HepG2 (cell line): ENCODE results near the gene RREB1. TPM values are rescaled to one million over a fixed set of nuclear protein-coding genes. Genes with fewer than 3 reads are reported as not detected.
A peak's percentile ranks its signal among the peaks of the same experiment; 100 is the strongest.

Experiments
- ARNTL ChIP-seq: sonication (generic); formaldehyde crosslinking; IDR thresholded peaks from 2 replicates; pipeline ENCODE4 v1.4.0; 2020; ENCODE audit warnings: mild to moderate bottlenecking, missing genetic modification reagents
- ERF ChIP-seq: IDR thresholded peaks from 2 replicates; pipeline ENCODE4 v1.6.1; 2018; ENCODE audit warnings: missing biosample characterization, missing genetic modification reagents
- ESRRA ChIP-seq: sonication (generic); formaldehyde crosslinking; IDR thresholded peaks from 2 replicates; pipeline ENCODE4 v1.5.1; 2020; ENCODE audit warnings: mild to moderate bottlenecking, low read depth, missing genetic modification reagents
- HOXA3 ChIP-seq: sonication (generic); formaldehyde crosslinking; IDR thresholded peaks from 2 replicates; pipeline ENCODE4 v1.5.0; 2020; ENCODE audit warnings: missing genetic modification reagents
- HOXA7 ChIP-seq: sonication (generic); formaldehyde crosslinking; IDR thresholded peaks from 2 replicates; pipeline ENCODE4 v1.8.1; 2022; ENCODE audit warnings: mild to moderate bottlenecking, missing genetic modification reagents, moderate library complexity
- MATR3 ChIP-seq: sonication (generic); formaldehyde crosslinking; IDR thresholded peaks from 2 replicates; pipeline ENCODE4 v1.4.0; 2020; ENCODE audit warnings: missing genetic modification reagents
- NFAT5 ChIP-seq: sonication (generic); formaldehyde crosslinking; IDR thresholded peaks from 2 replicates; pipeline ENCODE4 v1.4.0; 2020; ENCODE audit warnings: missing genetic modification reagents
- PAXIP1 ChIP-seq: sonication (generic); formaldehyde crosslinking; conservative IDR thresholded peaks from 2 replicates; pipeline ENCODE4 v1.4.0; 2020; ENCODE audit warnings: mild to moderate bottlenecking, missing genetic modification reagents, moderate library complexity
- POLR2A ChIP-seq, 2 experiments: IDR thresholded peaks; 2 replicates each; pipeline ENCODE4 v1.6.1; 2011; ENCODE audit warnings: low read depth in 2 of 2, low read length in 2 of 2, mild to moderate bottlenecking in 1 of 2, moderate library complexity in 1 of 2; ENCODE audit not compliant: insufficient read depth in 1 of 2
- RNF2 ChIP-seq: fragments of 450-650 bp; conservative IDR thresholded peaks from 2 replicates; pipeline ENCODE4 v1.6.1; 2016; ENCODE audit warnings: low read depth
- SAP130 ChIP-seq: IDR thresholded peaks from 2 replicates; pipeline ENCODE4 v1.6.1; 2016; ENCODE audit warnings: low read depth
- SRY ChIP-seq: sonication (generic); formaldehyde crosslinking; IDR thresholded peaks from 2 replicates; pipeline ENCODE4 v1.8.0; 2022; ENCODE audit warnings: mild to moderate bottlenecking, missing genetic modification reagents
- STAG1 ChIP-seq: sonication (generic); formaldehyde crosslinking; IDR thresholded peaks from 2 replicates; pipeline ENCODE4 v1.4.0; 2020; ENCODE audit warnings: missing genetic modification reagents
- TEAD3 ChIP-seq: optimal IDR thresholded peaks from 2 replicates; pipeline ENCODE3; 2016; ENCODE audit warnings: borderline replicate concordance
- ZBTB20 ChIP-seq: sonication (generic); formaldehyde crosslinking; IDR thresholded peaks from 2 replicates; pipeline ENCODE4 v1.8.1; 2023; ENCODE audit warnings: missing genetic modification reagents, low read depth, mild to moderate bottlenecking, borderline replicate concordance
- ZNF501 ChIP-seq: sonication (generic); formaldehyde crosslinking; IDR thresholded peaks from 2 replicates; pipeline ENCODE4 v1.5.1; 2020; ENCODE audit warnings: mild to moderate bottlenecking, moderate library complexity, missing genetic modification reagents
- ZSCAN5A ChIP-seq: sonication (generic); formaldehyde crosslinking; IDR thresholded peaks from 2 replicates; pipeline ENCODE4 v1.8.0; 2022; ENCODE audit warnings: mild to moderate bottlenecking, missing genetic modification reagents, borderline replicate concordance
- polyA plus RNA-seq, 8 experiments: library from polyadenylated mRNA; depleted of rRNA in 3 of 8; stranded (reverse) in 7 of 8; unstranded in 1 of 8; fragments of >200 nt; fragmentation: Illumina TruSeq in 4 of 8; extraction: Trizol in 4 of 8; gene quantifications; 2 replicates each; pipeline versions ENCODE4 v1.2.1 to v1.2.3, GENCODE V29; 2011 to 2016; ENCODE audit warnings: low read depth in 4 of 8, missing spikeins in 1 of 8, mixed read lengths in 1 of 8; ENCODE audit not compliant: insufficient read depth in 1 of 8
- total RNA-seq, 5 experiments: library from RNA; depleted of rRNA; stranded (reverse); fragments of >200 nt; fragmentation: Illumina TruSeq; extraction: Trizol; gene quantifications; 2 replicates each; pipeline ENCODE4 v1.2.3, GENCODE V29; 2016; ENCODE audit warnings: low read depth in 1 of 5

Gene RREB1
- total and polyA plus RNA-seq, 2 of the 13 experiments (the other 11 are each of a cell fraction or from before 2014, with no cell fraction given): 6.1 to 23.2 TPM

- TF ChIP-seq NFAT5 (CRISPR knock-in tag) (no peak), HOXA7 (CRISPR knock-in tag) (no peak), HOXA3 (peak; percentile 57; the same call in 1 of the 2 replicates), ZBTB20 (CRISPR knock-in tag) (peak; percentile 34; the same call in 1 of the 2 replicates), STAG1 (no peak), MATR3 (no peak), ERF (peak; percentile 42; the same call in 1 of the 2 replicates), ARNTL (CRISPR knock-in tag) (0 out of 2 replicates have a peak, but pooled peaks have one; percentile 21), PAXIP1 (CRISPR knock-in tag) (0 out of 2 replicates have a peak, but pooled peaks have one; percentile 17), TEAD3 (peak; percentile 37), POLR2A (IDR thresholded peaks at IDR 0.05; ENCODE audit: insufficient read depth in 1 of 2, low read depth in 2 of 2, low read length in 2 of 2) (0 out of 4 replicates have a peak, but pooled peaks of 1 of the 2 experiments have one; percentile 17), RNF2 (peak; percentile 60; the same call in 1 of the 2 replicates), ZNF501 (CRISPR knock-in tag) (0 out of 2 replicates have a peak, but pooled peaks have one; percentile 33), SRY (peak; percentile 33; the same call in 1 of the 2 replicates), ZSCAN5A (CRISPR knock-in tag) (no peak), SAP130 (CRISPR knock-in tag) (peak; percentile 25; the same call in 1 of the 2 replicates), ESRRA (CRISPR knock-in tag) (0 out of 2 replicates have a peak, but pooled peaks have one; percentile 37)
These were observed 111.5 kb downstream of the RREB1 start (continued) for GRCh38 chr6:7219310-7219709.
